ENCODE results near the gene TRPC4AP.

GRCh38 chr20:35010405-35011192, 82.0 kb downstream of the TRPC4AP start:
- TF ChIP-seq POLR2A (IDR thresholded peaks at IDR 0.05) (no peak), CTCF (IDR thresholded peaks at IDR 0.05) (no peak)
